Measurements from ENCODE around the gene ALDH1A3.

The ALDH1A3 gene

GRCh38 chr15:100859970-100860828 is 19.4 kb upstream of the ALDH1A3 start:
- DNase-seq = no peak

DNA sequence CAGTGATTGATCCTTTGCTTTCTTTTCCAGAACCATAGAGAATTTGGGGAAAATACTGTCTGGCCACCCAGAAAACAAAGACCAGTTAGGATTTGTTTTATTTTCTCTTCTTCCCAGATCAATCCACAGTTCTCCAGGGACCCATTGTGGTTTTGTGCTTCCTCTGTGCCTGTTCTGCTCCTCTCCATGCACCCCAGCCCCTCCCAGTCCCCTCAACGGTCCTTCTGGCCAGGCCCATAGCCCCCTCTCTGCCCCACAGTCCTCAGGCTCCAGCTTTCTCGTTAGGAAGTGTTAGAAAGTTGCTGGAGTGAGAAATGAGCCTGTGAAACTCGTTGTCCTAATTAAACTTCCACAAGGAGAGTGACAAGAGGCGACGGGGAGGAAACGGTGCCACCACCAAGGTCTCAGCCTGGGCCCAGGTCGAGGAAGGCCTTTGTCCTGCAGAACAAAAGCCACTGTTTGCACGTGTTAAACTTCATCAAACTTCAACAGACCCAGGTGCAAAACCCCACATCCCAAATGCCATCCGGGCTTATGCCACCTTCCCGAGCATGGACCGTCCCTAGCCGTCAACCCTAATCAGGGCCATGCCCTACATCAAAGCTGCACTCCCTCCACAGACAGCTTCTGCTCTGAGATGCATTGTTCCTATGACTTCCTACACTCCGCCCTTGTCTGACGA is 18.7 kb upstream of the ALDH1A3 start:
- no peak for DNase-seq

DNA sequence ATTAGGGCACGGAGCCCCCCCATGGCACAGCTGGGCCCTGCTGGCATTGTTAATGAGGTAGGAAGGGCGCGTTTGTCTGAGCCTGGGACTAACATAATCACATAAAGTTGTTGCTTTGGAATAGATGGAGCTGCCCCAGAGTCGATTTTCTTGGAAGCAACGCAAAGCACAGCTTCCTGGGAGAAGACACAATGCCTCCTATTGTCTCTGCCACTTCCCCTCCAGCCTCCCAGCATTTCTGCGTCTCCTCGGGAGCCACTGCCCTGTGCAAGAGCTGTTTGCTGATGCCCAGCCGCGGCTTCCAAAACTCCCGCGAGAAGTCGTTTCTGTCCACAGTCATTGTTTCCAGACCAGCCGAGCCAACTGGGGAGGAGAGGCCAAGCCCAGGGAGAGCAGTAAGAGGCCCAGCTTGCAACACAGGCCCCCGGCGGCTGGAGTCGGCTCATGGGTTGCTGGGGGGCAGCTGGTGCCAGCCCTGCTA is 18.1 kb upstream of the ALDH1A3 start:
- no peak for DNase-seq

DNA sequence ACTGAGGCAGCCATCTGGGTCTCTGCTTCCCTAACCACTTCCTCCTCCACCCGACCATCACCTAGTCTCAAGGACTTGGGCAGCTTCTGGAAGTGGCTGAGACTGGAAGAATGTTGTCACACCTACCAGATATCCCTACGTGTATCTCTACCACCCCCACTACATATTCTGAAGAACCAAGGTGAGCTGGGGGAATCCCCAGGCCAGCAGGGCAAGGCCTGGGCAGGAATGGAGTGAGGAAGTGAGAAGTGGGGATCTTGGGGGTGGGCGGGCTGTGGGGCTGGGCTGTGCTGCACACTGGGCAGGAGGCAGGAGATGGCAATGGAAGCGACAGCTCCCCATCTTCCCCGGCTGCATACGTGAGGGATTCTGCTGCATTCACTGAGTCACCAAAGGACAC is 17.5 kb upstream of the ALDH1A3 start:
- no peak for DNase-seq

DNA sequence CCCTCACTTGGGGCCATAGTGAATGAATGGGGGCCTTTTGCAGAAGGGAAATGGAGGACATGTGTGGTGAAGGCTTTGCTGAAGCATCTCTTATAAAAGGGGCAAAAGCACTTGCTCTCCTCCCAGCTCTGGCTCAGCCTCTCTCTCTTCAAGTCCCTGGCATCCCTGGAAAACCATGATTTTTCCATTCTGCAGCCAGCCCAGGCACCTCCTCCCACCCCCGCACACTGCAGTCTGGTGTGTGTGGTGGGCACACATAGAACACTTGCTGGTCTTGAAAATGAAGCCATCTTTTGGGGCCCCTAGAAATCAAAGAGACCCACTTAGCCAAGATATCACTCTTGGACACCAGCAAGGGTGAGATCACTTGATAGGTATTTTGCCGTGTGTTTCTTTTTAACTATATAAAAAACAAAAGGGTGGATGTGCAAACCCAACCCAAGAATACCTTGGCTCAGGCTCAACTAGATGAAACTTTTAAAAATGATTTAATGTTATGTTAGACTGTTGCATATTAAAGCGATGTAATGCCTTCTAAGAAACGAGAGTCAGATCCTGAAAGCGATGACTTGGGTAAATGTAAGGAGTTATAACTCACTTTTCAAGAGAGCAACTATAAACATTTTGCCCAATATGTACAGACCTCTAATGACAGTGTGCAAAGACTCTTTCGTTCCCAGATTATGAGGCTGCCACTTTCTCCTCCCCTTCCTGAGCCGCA is 16.4 kb upstream of the ALDH1A3 start:
- no peak for DNase-seq

GRCh38 chr15:100863796-100864267 is 15.8 kb upstream of the ALDH1A3 start:
- no peak for DNase-seq

DNA sequence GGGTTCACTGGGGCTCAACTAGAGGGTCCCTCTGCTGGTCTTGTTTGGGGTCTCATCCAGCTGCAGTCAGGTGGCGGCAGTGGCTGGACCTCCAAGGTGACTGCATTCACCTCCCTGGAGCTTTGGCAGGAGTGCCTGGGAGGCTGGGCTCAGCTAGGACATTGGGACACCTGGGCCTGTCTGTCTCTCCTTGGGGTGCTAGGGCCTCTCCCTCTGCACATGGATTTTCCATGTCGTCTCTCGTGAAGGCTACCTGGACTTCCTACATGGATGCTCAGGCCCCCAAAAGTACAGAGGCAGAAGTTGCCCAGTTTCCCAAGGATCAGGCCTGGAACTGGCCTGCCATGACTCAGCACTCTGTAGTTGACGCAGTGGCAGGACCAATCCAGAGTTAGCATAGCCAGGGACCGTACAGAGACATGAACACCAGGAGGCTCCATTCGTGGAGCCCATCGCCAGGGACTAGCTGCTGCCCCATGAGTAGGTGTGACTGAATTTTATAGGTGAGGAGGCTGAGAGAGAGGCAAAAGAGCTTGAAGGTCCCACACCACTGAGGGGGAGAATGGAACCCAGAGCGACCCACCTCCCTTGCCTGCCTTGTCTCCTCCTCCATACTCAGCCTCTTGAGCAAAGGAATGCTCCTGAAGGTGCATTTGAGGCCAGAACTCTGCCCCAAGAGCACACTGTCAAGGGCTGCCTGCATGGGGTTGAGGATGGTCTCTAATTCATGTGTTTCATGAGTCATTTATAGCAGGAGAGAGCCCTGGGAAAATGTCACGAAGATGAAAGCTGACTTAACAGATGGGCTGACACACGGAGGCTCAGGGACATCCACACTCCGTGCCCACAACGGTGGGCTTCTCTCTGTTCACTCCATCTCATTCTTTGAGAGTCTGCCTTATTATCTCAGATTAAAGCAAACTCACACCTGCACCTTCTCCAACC is 13.0 kb upstream of the ALDH1A3 start:
- no peak for DNase-seq

GRCh38 chr15:100867433-100867832 is 12.2 kb upstream of the ALDH1A3 start:
- no peak for DNase-seq

- DNase-seq = no peak
These were observed 10.3 kb upstream of the ALDH1A3 start for GRCh38 chr15:100869151-100869999.

DNA sequence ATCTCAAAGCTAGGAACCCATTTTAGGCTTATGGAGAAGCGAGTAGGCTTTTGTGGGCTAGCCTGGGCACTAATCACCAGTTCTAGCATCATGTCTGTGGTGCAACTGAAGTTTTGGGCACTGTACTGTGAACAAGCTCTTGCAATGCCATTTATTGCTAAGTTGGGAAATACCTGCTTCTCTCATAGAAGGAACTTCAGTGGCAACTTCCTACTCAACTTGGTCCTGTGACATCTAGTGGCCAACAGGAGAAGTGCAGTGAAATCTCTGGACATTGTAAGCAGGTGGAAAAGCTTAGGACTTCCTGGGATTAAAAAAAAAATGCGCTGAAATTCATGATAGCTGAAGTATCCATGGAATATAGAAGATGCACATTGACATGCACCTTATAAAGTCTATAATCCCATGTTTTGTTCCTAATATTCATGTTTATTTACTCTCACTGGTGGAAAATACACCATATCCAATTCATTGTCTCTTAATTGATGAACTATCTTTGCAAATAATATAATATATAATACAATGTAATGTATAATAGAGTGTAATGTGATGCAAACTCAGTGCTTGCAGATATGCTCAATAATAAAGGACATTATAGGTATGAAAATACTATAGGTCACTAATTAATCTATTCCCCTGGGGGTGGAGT is 6.5 kb upstream of the ALDH1A3 start:
- peak; percentile 64 for DNase-seq

- DNase-seq = no peak
These were observed 4.1 kb upstream of the ALDH1A3 start for GRCh38 chr15:100875495-100875894.

- DNase-seq = no peak
These were observed 3.7 kb upstream of the ALDH1A3 start for GRCh38 chr15:100875976-100876375.

GRCh38 chr15:100877551-100877950 is 2.1 kb upstream of the ALDH1A3 start:
- no peak for DNase-seq

DNA sequence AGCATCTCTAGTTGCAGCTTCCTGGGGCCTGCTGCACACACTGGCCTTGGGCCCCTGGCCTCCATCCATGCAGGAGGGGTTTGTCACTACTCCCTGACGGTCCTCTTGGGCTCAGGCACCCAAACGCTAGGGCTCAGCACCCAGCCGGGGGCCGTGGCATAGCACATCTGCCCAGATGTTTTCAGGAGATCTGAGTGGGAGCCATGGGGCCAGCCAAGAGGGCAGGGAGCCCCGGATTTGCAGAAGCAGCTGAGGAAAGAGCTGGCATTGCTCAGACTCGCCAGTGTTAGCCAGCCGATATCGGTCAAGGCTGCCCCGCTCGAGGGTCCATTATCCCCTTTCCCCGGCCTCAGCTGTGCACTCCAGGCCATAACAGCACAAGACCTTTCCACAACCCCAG is 1.5 kb upstream of the ALDH1A3 start:
- DNase-seq = no peak

DNA sequence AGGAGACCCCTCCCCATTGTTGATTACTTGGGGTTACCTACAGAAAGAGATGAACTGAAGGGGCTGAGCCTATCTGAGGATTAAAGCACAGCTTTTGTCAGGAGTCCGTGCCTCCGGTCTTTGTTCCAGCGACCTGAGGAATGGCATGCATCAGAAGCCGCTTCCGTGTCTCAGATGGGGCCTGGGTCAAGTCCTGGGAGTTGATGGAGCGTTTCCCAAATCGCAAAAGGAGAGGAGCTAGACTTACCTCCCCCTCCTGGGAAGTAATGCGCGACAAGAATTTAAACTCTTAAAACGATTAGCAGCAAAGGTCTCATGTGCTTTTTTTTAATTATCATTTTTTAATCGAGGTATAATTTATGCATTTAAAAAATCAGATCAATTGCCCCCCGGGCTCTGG is 983 bp upstream of the ALDH1A3 start:
- DNase-seq = no peak

GRCh38 chr15:100879061-100879463 is 569 bp upstream of the ALDH1A3 start:
- no peak for DNase-seq

- no peak for DNase-seq
These were observed 687 bp downstream of the ALDH1A3 start for GRCh38 chr15:100880139-100880896.

DNA sequence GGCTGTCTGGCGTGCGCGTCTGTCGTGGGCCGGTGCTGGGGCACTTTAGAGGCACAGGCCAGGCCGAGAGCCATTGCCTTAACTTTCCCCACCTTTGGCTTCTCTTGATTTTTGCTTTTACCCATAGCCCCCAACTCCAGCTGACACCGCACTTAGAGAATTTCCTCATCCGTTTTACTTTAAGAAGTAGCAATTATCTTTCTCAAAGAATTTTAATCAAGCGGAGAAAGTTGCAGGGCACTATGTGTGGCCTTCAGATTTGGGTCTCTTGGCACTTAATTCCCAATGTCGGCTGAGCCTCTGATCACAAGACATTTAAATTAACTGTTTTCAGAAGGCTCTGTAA is 1.2 kb downstream of the ALDH1A3 start:
- DNase-seq = no peak

GRCh38 chr15:100881573-100882336 is 2.1 kb downstream of the ALDH1A3 start:
- DNase-seq = no peak

Measured in CD4-positive, alpha-beta T cell treated with Interleukin-21 for 1 hour (primary cell).